Measurements from ENCODE around the gene TMEM217.

- TF ChIP-seq EZH2 (IDR thresholded peaks at IDR 0.05; ENCODE audit: borderline replicate concordance, insufficient read depth, low read depth, low read length, poor library complexity, severe bottlenecking) (no peak), CTCF (IDR thresholded peaks at IDR 0.05) (no peak)
Observed at GRCh38 chr6:37265001-37265400, 7.1 kb upstream of the TMEM217 start.

Measured in B cell (primary cell).